Epithelial cell of proximal tubule (primary cell): ENCODE results near the gene EXOC5. TPM values are rescaled to one million over a fixed set of nuclear protein-coding genes. Genes with fewer than 3 reads are reported as not detected.

ENCODE experiments used
- DNase-seq: peaks from one replicate; pipeline ENCODE4 v3.0.0-alpha.2; 2011; ENCODE audit warnings: low read depth
- H3K4me3 ChIP-seq: 2 replicates; pipeline ENCODE4 v1.5.1; 2011; ENCODE audit warnings: low read depth, mild to moderate bottlenecking, low read length
- CTCF ChIP-seq: conservative IDR thresholded peaks from 2 replicates; pipeline ENCODE4 v1.5.1; 2012; ENCODE audit warnings: low read depth, mild to moderate bottlenecking, low read length
- total RNA-seq: library from RNA; depleted of rRNA; stranded (reverse); fragments of >200 nt; gene quantifications from 2 replicates; pipeline ENCODE4 v1.2.3, GENCODE V29; 2015

EXOC5 gene
- total RNA-seq, 1 donor from 2014 or later, result 43.8 TPM

- DNase-seq, result no peak
- H3K4me3 ChIP-seq, result no peak overlapping the region
- no peak for TF ChIP-seq CTCF
Measured at GRCh38 chr14:57168138-57168679, 100.5 kb downstream of the EXOC5 start.

GRCh38 chr14:57161583-57162234 is 107.0 kb downstream of the EXOC5 start:
- no peak for DNase-seq
- TF ChIP-seq CTCF, result no peak
- H3K4me3 ChIP-seq, result no peak overlapping the region

- DNase-seq, result no peak
- no peak for TF ChIP-seq CTCF
- no peak overlapping the region for H3K4me3 ChIP-seq
Measured at GRCh38 chr14:57160333-57160732, 108.4 kb downstream of the EXOC5 start.

GRCh38 chr14:57153286-57153685 is 115.4 kb downstream of the EXOC5 start:
- H3K4me3 ChIP-seq, result no peak overlapping the region
- no peak for DNase-seq
- TF ChIP-seq CTCF, result no peak

Other genes starting within 250 kb of the EXOC5 start
- gene AP5M1, start 66 bp upstream of the EXOC5 start, total RNA-seq, result 18.7 and 22.3 TPM in 2 replicates
- 14.9 and 18.2 TPM in 2 replicates for gene NAA30, start 121.7 kb upstream of the EXOC5 start, total RNA-seq
- 18.9 and 20.0 TPM in 2 replicates for gene CCDC198, start 225.0 kb upstream of the EXOC5 start, total RNA-seq